HG03571 (cell line): Measurements from ENCODE around the gene PIEZO2.
"Not testable (repeated sequence)": the region's sequence is repeated elsewhere in the genome, so short reads cannot be mapped to it uniquely, and the experiment has no call there.

Experiments
- ATAC-seq: cut with Tn5 transposase; IDR thresholded peaks from one replicate; pipeline ENCODE4 v1.9.1; 2021; ENCODE audit not compliant: unreplicated experiment

PIEZO2 gene

GRCh38 chr18:10690035-10690329, 459.4 kb downstream of the PIEZO2 start:
- ATAC-seq: no peak

- ATAC-seq: no peak
Observed at GRCh38 chr18:10689236-10690034, 459.9 kb downstream of the PIEZO2 start.

GRCh38 chr18:10688766-10689165, 460.6 kb downstream of the PIEZO2 start:
- no peak for ATAC-seq

GRCh38 chr18:10687161-10687925, 462.0 kb downstream of the PIEZO2 start:
- no peak for ATAC-seq

GRCh38 chr18:10686308-10686707, 463.1 kb downstream of the PIEZO2 start:
- ATAC-seq: no peak

- ATAC-seq: no peak
Observed at GRCh38 chr18:10685484-10685883, 463.9 kb downstream of the PIEZO2 start.

- no peak for ATAC-seq
Observed at GRCh38 chr18:10682368-10682714, 467.0 kb downstream of the PIEZO2 start.

GRCh38 chr18:10681581-10682367, 467.6 kb downstream of the PIEZO2 start:
- no peak for ATAC-seq

GRCh38 chr18:10680271-10680596, 469.1 kb downstream of the PIEZO2 start:
- ATAC-seq: no peak

- ATAC-seq: no peak
Observed at GRCh38 chr18:10679557-10680270, 469.7 kb downstream of the PIEZO2 start.

GRCh38 chr18:10671441-10671840, 477.9 kb downstream of the PIEZO2 start:
- ATAC-seq: no peak

GRCh38 chr18:10670856-10671255, 478.5 kb downstream of the PIEZO2 start:
- no peak for ATAC-seq

GRCh38 chr18:10669441-10670100, 479.8 kb downstream of the PIEZO2 start:
- ATAC-seq: no peak

GRCh38 chr18:10663750-10664149, 485.6 kb downstream of the PIEZO2 start:
- ATAC-seq: no peak

- ATAC-seq: no peak
Observed at GRCh38 chr18:10661317-10661716, 488.1 kb downstream of the PIEZO2 start.

GRCh38 chr18:10660179-10660884, 489.0 kb downstream of the PIEZO2 start:
- no peak for ATAC-seq

GRCh38 chr18:10659594-10659993, 489.8 kb downstream of the PIEZO2 start:
- no peak for ATAC-seq

- no peak for ATAC-seq
Observed at GRCh38 chr18:10659000-10659399, 490.4 kb downstream of the PIEZO2 start.

- not testable (repeated sequence) for ATAC-seq
Observed at GRCh38 chr18:10644003-10644402, 505.4 kb downstream of the PIEZO2 start.

- ATAC-seq: peak; percentile 58
Observed at GRCh38 chr18:10642915-10643524, 506.3 kb downstream of the PIEZO2 start.
